Neuronal stem cell (in vitro differentiated cells): ENCODE results near the gene MSH3.
A peak's percentile ranks its signal among the peaks of the same experiment; 100 is the strongest.

ENCODE experiments used
- DNase-seq: peaks from one replicate; pipeline ENCODE4 v3.0.0-alpha.2; 2013; ENCODE audit warnings: low spot score
- H2AFZ ChIP-seq: one replicate; pipeline ENCODE4 v1.6.1; 2013; ENCODE audit warnings: mild to moderate bottlenecking, low read length, inconsistent platforms
- H2AK5ac ChIP-seq: 2 replicates; pipeline ENCODE4 v1.6.1; 2013; ENCODE audit warnings: low read depth, mild to moderate bottlenecking, inconsistent platforms, low read length, moderate library complexity, mixed read lengths
- H2BK120ac ChIP-seq: 2 replicates; pipeline ENCODE4 v1.6.1; 2013; ENCODE audit warnings: low read depth, mild to moderate bottlenecking, inconsistent platforms, low read length, moderate library complexity, mixed read lengths
- H2BK12ac ChIP-seq: one replicate; pipeline ENCODE4 v1.6.1; 2013; ENCODE audit warnings: low read length, inconsistent platforms
- H2BK15ac ChIP-seq: 2 replicates; pipeline ENCODE4 v1.6.1; 2013; ENCODE audit warnings: mild to moderate bottlenecking, low read length, inconsistent platforms, mixed read lengths
- H2BK5ac ChIP-seq: one replicate; pipeline ENCODE4 v1.6.1; 2013; ENCODE audit warnings: inconsistent platforms, mild to moderate bottlenecking, low read length, moderate library complexity
- H3K14ac ChIP-seq: one replicate; pipeline ENCODE4 v1.6.1; 2013; ENCODE audit warnings: low read length, inconsistent platforms
- H3K18ac ChIP-seq: 2 replicates; pipeline ENCODE4 v1.6.1; 2013; ENCODE audit warnings: low read length, inconsistent platforms
- H3K23ac ChIP-seq: 2 replicates; pipeline ENCODE4 v1.6.1; 2013; ENCODE audit warnings: low read depth, mild to moderate bottlenecking, mixed read lengths, low read length, inconsistent platforms; ENCODE audit not compliant: poor library complexity
- H3K27ac ChIP-seq: replicated peaks from 3 replicates; pipeline ENCODE4 v1.5.1; 2013; ENCODE audit warnings: low read length, inconsistent platforms
- H3K27me3 ChIP-seq, 3 experiments: 2 replicates each; pipeline ENCODE4 v1.6.1; 2013; ENCODE audit warnings: low read length in 3 of 3, mild to moderate bottlenecking in 2 of 3, inconsistent platforms in 1 of 3, low read depth in 1 of 3, mixed read lengths in 1 of 3, moderate library complexity in 1 of 3; ENCODE audit not compliant: control insufficient read depth in 3 of 3, insufficient read depth in 3 of 3
- H3K36me3 ChIP-seq, 2 donors: replicated peaks in 1 of 2; 2 replicates each; pipeline ENCODE4 v1.6.1; 2013; ENCODE audit warnings: low read length in 2 of 2; ENCODE audit not compliant: control insufficient read depth in 2 of 2, insufficient read depth in 2 of 2
- H3K4ac ChIP-seq: 2 replicates; pipeline ENCODE4 v1.6.1; 2013; ENCODE audit warnings: inconsistent platforms, mild to moderate bottlenecking, low read length, moderate library complexity
- H3K4me1 ChIP-seq, 2 donors: 1 replicate in 1 of 2; 2 replicates in 1 of 2; pipeline ENCODE4 v1.6.1; 2013; ENCODE audit warnings: low read length in 2 of 2, low read depth in 1 of 2; ENCODE audit not compliant: control insufficient read depth in 2 of 2, insufficient read depth in 1 of 2
- H3K4me2 ChIP-seq: one replicate; pipeline ENCODE4 v1.6.1; 2013; ENCODE audit warnings: mild to moderate bottlenecking, low read length, inconsistent platforms; ENCODE audit not compliant: insufficient read depth, poor library complexity, severe bottlenecking
- H3K4me3 ChIP-seq, 2 donors: 2 replicates each; pipeline ENCODE4 v1.5.1; 2013; ENCODE audit warnings: low read length in 2 of 2, mild to moderate bottlenecking in 2 of 2, inconsistent platforms in 1 of 2, moderate library complexity in 1 of 2
- H3K79me1 ChIP-seq: one replicate; pipeline ENCODE4 v1.6.1; 2013; ENCODE audit warnings: low read depth, mild to moderate bottlenecking, inconsistent platforms, low read length, moderate library complexity
- H3K9ac ChIP-seq: one replicate; pipeline ENCODE4 v1.6.1; 2013; ENCODE audit warnings: mild to moderate bottlenecking, low read depth, low read length, inconsistent platforms; ENCODE audit not compliant: poor library complexity
- H3K9me3 ChIP-seq, 2 donors: replicated peaks in 1 of 2; 2 replicates each; pipeline versions ENCODE3 to v1.6.1; 2013; ENCODE audit warnings: low read length in 2 of 2, mild to moderate bottlenecking in 2 of 2, inconsistent platforms in 1 of 2, low read depth in 1 of 2, mixed read lengths in 1 of 2, moderate library complexity in 1 of 2; ENCODE audit not compliant: control insufficient read depth in 2 of 2, insufficient read depth in 1 of 2
- H4K8ac ChIP-seq: one replicate; pipeline ENCODE4 v1.6.1; 2013; ENCODE audit warnings: low read depth, mild to moderate bottlenecking, inconsistent platforms, low read length, moderate library complexity
- H4K91ac ChIP-seq: one replicate; pipeline ENCODE4 v1.6.1; 2013; ENCODE audit warnings: low read length, low read depth, mild to moderate bottlenecking, inconsistent platforms; ENCODE audit not compliant: poor library complexity
- WGBS, 2 donors: extraction: QIAGEN DNeasy Blood & Tissue Kit; methylation state at CpG; one replicate each; pipeline ENCODE4 v1.1.7; 2013; ENCODE audit warnings: missing lambda C conversion rate in 2 of 2, mixed read lengths in 1 of 2; ENCODE audit not compliant: insufficient read length in 2 of 2, insufficient replicate concordance in 1 of 2; ENCODE audit errors: extremely low coverage in 2 of 2; 5-methylcytosine and 5-hydroxymethylcytosine counted together

The MSH3 gene

GRCh38 chr5:80609692-80610091 lies 44.8 kb upstream of the MSH3 start:
- no peak overlapping the region for H2BK15ac ChIP-seq
- H3K4me1 ChIP-seq, result peaks cover 3 to 5% of the 10 kb centered on the region in 2 donors
- WGBS, 2 donors, result no CpG with 5 or more reads among the region's 1 CpG
- H3K79me1 ChIP-seq, result no peaks in the 10 kb centered on the region
- H2BK120ac ChIP-seq, result no peak overlapping the region
- H2AK5ac ChIP-seq, result no peak overlapping the region
- no peaks in the 10 kb centered on the region for H3K27me3 ChIP-seq
- no peak overlapping the region for H3K27ac ChIP-seq
- H4K91ac ChIP-seq, result no peak overlapping the region
- peaks cover 0 to 5% of the 10 kb centered on the region in 2 donors for H3K9me3 ChIP-seq
- H3K14ac ChIP-seq, result no peak overlapping the region
- no peak overlapping the region for H4K8ac ChIP-seq
- H3K18ac ChIP-seq, result no peak overlapping the region
- H3K4ac ChIP-seq, result no peak overlapping the region
- H2BK12ac ChIP-seq, result no peak overlapping the region
- H2AFZ ChIP-seq, result no peak overlapping the region
- H3K9ac ChIP-seq, result no peak overlapping the region
- H3K4me2 ChIP-seq, result no peak overlapping the region
- H2BK5ac ChIP-seq, result no peak overlapping the region
- no peak overlapping the region for H3K4me3 ChIP-seq
- peaks cover 0 to 2% of the 10 kb centered on the region in 2 donors for H3K36me3 ChIP-seq
- DNase-seq, result no peak
- no peak overlapping the region for H3K23ac ChIP-seq

- no peaks in the 10 kb centered on the region for H3K79me1 ChIP-seq
- no peak overlapping the region for H2BK5ac ChIP-seq
- DNase-seq, result peak; percentile 76
- no peak overlapping the region for H3K9ac ChIP-seq
- peak overlapping the region; percentile 58 for H2AFZ ChIP-seq
- WGBS, 2 donors, result no CpG with 5 or more reads among the region's 17 CpGs
- no peak overlapping the region for H3K23ac ChIP-seq
- H3K9me3 ChIP-seq, result peaks cover 0 to 5% of the 10 kb centered on the region in 2 donors
- H3K4me3 ChIP-seq, result peak overlapping the region in 1 of 2 donors; percentile 2
- no peak overlapping the region for H3K14ac ChIP-seq
- H2BK12ac ChIP-seq, result peak overlapping the region; percentile 49
- no peak overlapping the region for H4K91ac ChIP-seq
- peaks cover 19 to 22% of the 10 kb centered on the region in 2 donors for H3K4me1 ChIP-seq
- H3K4ac ChIP-seq, result no peak overlapping the region
- H4K8ac ChIP-seq, result no peak overlapping the region
- H2BK15ac ChIP-seq, result no peak overlapping the region
- H3K18ac ChIP-seq, result peak overlapping the region; percentile 73
- no peak overlapping the region for H2BK120ac ChIP-seq
- H3K4me2 ChIP-seq, result peak overlapping the region; percentile 35
- H3K27me3 ChIP-seq, result no peaks in the 10 kb centered on the region
- H2AK5ac ChIP-seq, result no peak overlapping the region
- H3K36me3 ChIP-seq, result no peaks in the 10 kb centered on the region
- H3K27ac ChIP-seq, result peak overlapping the region; percentile 97
Observed at GRCh38 chr5:80615266-80615914, 39.1 kb upstream of the MSH3 start.

- peak overlapping the region; percentile 62 for H2BK15ac ChIP-seq
- no peak overlapping the region for H2AFZ ChIP-seq
- H3K14ac ChIP-seq, result no peak overlapping the region
- H3K79me1 ChIP-seq, result no peaks in the 10 kb centered on the region
- peak overlapping the region; percentile 60 for H2AK5ac ChIP-seq
- no peak overlapping the region for H3K9ac ChIP-seq
- H3K4me1 ChIP-seq, result peaks cover 19 to 22% of the 10 kb centered on the region in 2 donors
- H3K27ac ChIP-seq, result no peak overlapping the region
- H4K8ac ChIP-seq, result no peak overlapping the region
- H3K18ac ChIP-seq, result peak overlapping the region; percentile 40
- no peak overlapping the region for H2BK120ac ChIP-seq
- peaks cover 0 to 4% of the 10 kb centered on the region in 2 donors for H3K36me3 ChIP-seq
- H2BK12ac ChIP-seq, result no peak overlapping the region
- H2BK5ac ChIP-seq, result no peak overlapping the region
- no peaks in the 10 kb centered on the region for H3K9me3 ChIP-seq
- no peak overlapping the region for H3K23ac ChIP-seq
- no peak overlapping the region for H3K4me2 ChIP-seq
- H4K91ac ChIP-seq, result no peak overlapping the region
- no peak for DNase-seq
- no peak overlapping the region for H3K4me3 ChIP-seq
- H3K4ac ChIP-seq, result no peak overlapping the region
- WGBS, 2 donors, result no CpG with 5 or more reads among the region's 4 CpGs
- no peaks in the 10 kb centered on the region for H3K27me3 ChIP-seq
Observed at GRCh38 chr5:80618438-80618837, 36.0 kb upstream of the MSH3 start.

GRCh38 chr5:80619086-80619485 lies 35.4 kb upstream of the MSH3 start:
- Histone ChIP-seq H3K4me1 (peaks cover 21 to 22% of the 10 kb centered on the region in 2 donors), H4K91ac (no peak overlapping the region), H2BK120ac (no peak overlapping the region), H3K4ac (no peak overlapping the region), H2BK12ac (no peak overlapping the region), H3K79me1 (no peaks in the 10 kb centered on the region), H3K27ac (no peak overlapping the region), H3K27me3 (no peaks in the 10 kb centered on the region), H2BK15ac (no peak overlapping the region), H3K4me2 (no peak overlapping the region), H3K18ac (no peak overlapping the region), H3K14ac (no peak overlapping the region), H3K9me3 (no peaks in the 10 kb centered on the region), H2AK5ac (no peak overlapping the region), H2AFZ (no peak overlapping the region), H2BK5ac (no peak overlapping the region), H3K4me3 (no peak overlapping the region), H3K36me3 (peaks cover 0 to 4% of the 10 kb centered on the region in 2 donors), H4K8ac (no peak overlapping the region), H3K9ac (no peak overlapping the region), H3K23ac (no peak overlapping the region)
- DNase-seq, result no peak
- WGBS, 2 donors, result no CpG with 5 or more reads among the region's 1 CpG
